GM12872 (cell line): ENCODE results near the gene GPR153.

Experiments used
- CTCF ChIP-seq: IDR thresholded peaks from 3 replicates; pipeline ENCODE4 v1.5.1; 2011; ENCODE audit warnings: low read depth, mild to moderate bottlenecking, low read length, moderate library complexity; ENCODE audit not compliant: insufficient read depth

GPR153 gene

GRCh38 chr1:6272452-6272851 lies 11.6 kb upstream of the GPR153 start:
- TF ChIP-seq CTCF: no peak

- no peak for TF ChIP-seq CTCF
These were observed 10.7 kb upstream of the GPR153 start for GRCh38 chr1:6271554-6271953.

GRCh38 chr1:6271006-6271405 lies 10.1 kb upstream of the GPR153 start:
- TF ChIP-seq CTCF: no peak

GRCh38 chr1:6270401-6270800 lies 9.5 kb upstream of the GPR153 start:
- no peak for TF ChIP-seq CTCF

GRCh38 chr1:6269720-6270400 lies 9.0 kb upstream of the GPR153 start:
- no peak for TF ChIP-seq CTCF

GRCh38 chr1:6269296-6269695 lies 8.4 kb upstream of the GPR153 start:
- TF ChIP-seq CTCF: no peak

GRCh38 chr1:6268415-6268814 lies 7.5 kb upstream of the GPR153 start:
- no peak for TF ChIP-seq CTCF
